Gastrocnemius medialis (tissue), 4 donors: Measurements from ENCODE around the gene OTULIN. TPM values are rescaled to one million over a fixed set of nuclear protein-coding genes. Genes with fewer than 3 reads are reported as not detected.
A peak's percentile ranks its signal among the peaks of the same experiment; 100 is the strongest.

Experiments used
- ATAC-seq, 2 donors: fragments of 150-250 bp; one replicate each; pipeline ENCODE4 v1.9.1; 2016
- DNase-seq, 2 donors: peaks; one replicate each; pipeline ENCODE4 v3.0.0-alpha.2; 2019
- H3K27ac ChIP-seq, 4 donors: fragments of 200-600 bp; sonication (generic); 1 replicate in 1 of 4; 2 replicates in 3 of 4; pipeline ENCODE4 v1.5.1; 2016 to 2018; ENCODE audit warnings: mild to moderate bottlenecking in 2 of 4, moderate library complexity in 1 of 4
- H3K27me3 ChIP-seq, 3 donors: fragments of 200-600 bp; sonication (generic) in 2 of 3; 1 replicate in 1 of 3; 2 replicates in 2 of 3; pipeline versions ENCODE4 v1.5.1 to v1.6.0; 2016 to 2019; ENCODE audit warnings: mild to moderate bottlenecking in 1 of 3, moderate library complexity in 1 of 3
- H3K36me3 ChIP-seq, 2 donors: fragments of 200-600 bp; sonication (generic) in 1 of 2; one replicate each; pipeline ENCODE4 v1.5.1; 2017 to 2018
- H3K4me1 ChIP-seq, 2 donors: fragments of 200-600 bp; sonication (generic) in 1 of 2; one replicate each; pipeline ENCODE4 v1.5.1; 2016 to 2017; ENCODE audit warnings: mild to moderate bottlenecking in 2 of 2
- H3K4me3 ChIP-seq, 4 donors: fragments of 200-600 bp; sonication (generic) in 3 of 4; 1 replicate in 1 of 4; 2 replicates in 3 of 4; pipeline ENCODE4 v1.5.1; 2016 to 2019; ENCODE audit warnings: mild to moderate bottlenecking in 2 of 4
- H3K9me3 ChIP-seq, 3 donors: fragments of 200-600 bp; sonication (generic) in 2 of 3; 1 replicate in 1 of 3; 2 replicates in 2 of 3; pipeline ENCODE4 v1.5.1; 2016 to 2019
- CTCF ChIP-seq, 5 experiments: fragments of 450-650 bp in 3 of 5; fragments of 200-600 bp in 2 of 5; sonication (generic) in 2 of 5; IDR thresholded peaks in 4 of 5; conservative IDR thresholded peaks in 1 of 5; 1 replicate in 4 of 5; 2 replicates in 1 of 5; pipeline ENCODE4 v1.5.1; 2016 to 2019; ENCODE audit warnings: antibody characterized with exemption in 5 of 5, mild to moderate bottlenecking in 3 of 5, moderate library complexity in 3 of 5
- POLR2A ChIP-seq, 2 donors: fragments of 450-650 bp; IDR thresholded peaks; one replicate each; pipeline ENCODE4 v1.6.1; 2017; ENCODE audit warnings: antibody characterized with exemption in 2 of 2, mild to moderate bottlenecking in 2 of 2, moderate library complexity in 2 of 2
- in situ Hi-C, 4 donors: fragments of 200-750 bp; cut with MboI; loops; one replicate each; pipeline versions ENCODE4 v1.15.0 to v1.8.0; 2017; ENCODE audit warnings: low sequenced_read_pairs in 4 of 4
- intact Hi-C: fragments of 100-400 bp; cut with DNase I; formaldehyde crosslinking; loops from one replicate; pipeline ENCODE4 v1.15.1; 2023; ENCODE audit warnings: low total_unique reads
- total RNA-seq, 4 donors: library from RNA; depleted of rRNA; stranded (reverse); fragments of >200 nt; gene quantifications; one replicate each; pipeline versions ENCODE4 v1.1.0 to v1.2.3, GENCODE V29; 2016

OTULIN gene
- total RNA-seq, 4 donors from 2014 or later = 15.1 to 28.3 (median 20.2) TPM

GRCh38 chr5:14745188-14745563, 80.7 kb downstream of the OTULIN start:
- intact Hi-C loops = no loop called here
- peak overlapping the region; percentile 80 to 94 (median 86) for H3K27ac ChIP-seq
- H3K27me3 ChIP-seq = no peaks in the 10 kb centered on the region
- no peaks in the 10 kb centered on the region for H3K9me3 ChIP-seq
- H3K36me3 ChIP-seq = peaks cover 0 to 15% of the 10 kb centered on the region in 2 donors
- in situ Hi-C loops = loop anchor here in 2 of 4 donors (25.0 kb wide), 1 partner anchor 117 kb away; the partner anchor contains the start of gene ANKH (in 2 of the 2)
- TF ChIP-seq POLR2A (IDR thresholded peaks at IDR 0.05) (no peak), CTCF (IDR thresholded peaks at IDR 0.05 in 4 of 5, conservative IDR thresholded peaks at IDR 0.05 in 1 of 5) (no peak)
- H3K4me3 ChIP-seq = no peak overlapping the region
- DNase-seq (peak in 1 of 2 donors; percentile 60), ATAC-seq (peak; percentile 81)
- peaks cover 43 to 56% of the 10 kb centered on the region in 2 donors for H3K4me1 ChIP-seq

- Histone ChIP-seq H3K36me3 (peaks cover 0 to 10% of the 10 kb centered on the region in 2 donors), H3K9me3 (no peaks in the 10 kb centered on the region), H3K4me1 (peaks cover 46 to 62% of the 10 kb centered on the region in 2 donors), H3K4me3 (no peak overlapping the region), H3K27me3 (no peaks in the 10 kb centered on the region), H3K27ac (peak overlapping the region; percentile 80 to 94 (median 86))
- DNase-seq (no peak), ATAC-seq (no peak)
- TF ChIP-seq POLR2A (IDR thresholded peaks at IDR 0.05) (no peak), CTCF (IDR thresholded peaks at IDR 0.05 in 4 of 5, conservative IDR thresholded peaks at IDR 0.05 in 1 of 5) (no peak)
- intact Hi-C loops = no loop called here
- in situ Hi-C loops = loop anchor here in 2 of 4 donors (25.0 kb wide), 1 partner anchor 117 kb away; the partner anchor contains the start of gene ANKH (in 2 of the 2)
Observed at GRCh38 chr5:14745753-14746152, 81.2 kb downstream of the OTULIN start.

GRCh38 chr5:14748180-14748900, 83.8 kb downstream of the OTULIN start:
- H3K4me1 ChIP-seq = peaks cover 53 to 58% of the 10 kb centered on the region in 2 donors
- peak in 1 of 2 donors; percentile 69 for DNase-seq
- no peak for TF ChIP-seq POLR2A (IDR thresholded peaks at IDR 0.05)
- TF ChIP-seq CTCF (IDR thresholded peaks at IDR 0.05 in 4 of 5, conservative IDR thresholded peaks at IDR 0.05 in 1 of 5) = no peak
- in situ Hi-C loops (loop anchor here in 2 of 4 donors (25.0 kb wide), 1 partner anchor 114 kb away; the partner anchor contains the start of gene ANKH (in 2 of the 2)), intact Hi-C loops (no loop called here)
- H3K4me3 ChIP-seq = no peak overlapping the region
- ATAC-seq = peak; percentile 55 to 62
- H3K27ac ChIP-seq = peak overlapping the region in 3 of 4 donors; percentile 18 to 94 (median 86)
- peaks cover 0 to 6% of the 10 kb centered on the region in 2 donors for H3K36me3 ChIP-seq
- no peaks in the 10 kb centered on the region for H3K9me3 ChIP-seq
- H3K27me3 ChIP-seq = no peaks in the 10 kb centered on the region

Other genes starting within 250 kb of the OTULIN start
- 1 to 10 TPM in 1 of 4 donors, under 1 TPM in 3; 0.73 to 1.8 (median 0.96) TPM for gene OTULINL, start 82.9 kb upstream of the OTULIN start, total RNA-seq
- 10 to 100 TPM; 33.5 to 52.1 (median 36.0) TPM for gene ANKH, start 207.1 kb downstream of the OTULIN start, total RNA-seq